Naive B cell (primary cell): ENCODE results near the gene RCAN2. TPM values are rescaled to one million over a fixed set of nuclear protein-coding genes. Genes with fewer than 3 reads are reported as not detected.

Source experiments
- ATAC-seq, 2 donors: fragments of 150-1000 bp; cut with Tn5 transposase; 2 replicates each; pipeline ENCODE4 v1.10.0; 2021; ENCODE audit warnings: low read depth in 2 of 2, mild to moderate bottlenecking in 2 of 2, moderate library complexity in 2 of 2
- DNase-seq: peaks from one replicate; pipeline ENCODE4 v3.0.0; 2022
- H3K27ac Mint-ChIP-seq, 6 donors: one replicate each; pipeline ENCODE4 v1.8.0; 2020 to 2022; ENCODE audit warnings: mild to moderate bottlenecking in 6 of 6, mixed read lengths in 6 of 6, moderate library complexity in 5 of 6, inconsistent platforms in 2 of 6
- H3K27me3 Mint-ChIP-seq, 3 donors: one replicate each; pipeline ENCODE4 v1.8.0; 2021 to 2022; ENCODE audit warnings: mixed read lengths in 3 of 3, mild to moderate bottlenecking in 1 of 3
- H3K36me3 Mint-ChIP-seq, 2 donors: one replicate each; pipeline ENCODE4 v1.8.0; 2020 to 2022; ENCODE audit warnings: mixed read lengths in 2 of 2, inconsistent platforms in 1 of 2, mild to moderate bottlenecking in 1 of 2
- H3K4me1 Mint-ChIP-seq, 3 donors: one replicate each; pipeline ENCODE4 v1.8.0; 2020 to 2022; ENCODE audit warnings: mixed read lengths in 3 of 3, inconsistent platforms in 1 of 3, mild to moderate bottlenecking in 1 of 3, moderate library complexity in 1 of 3
- H3K4me3 Mint-ChIP-seq, 8 donors: one replicate each; pipeline ENCODE4 v1.8.0; 2020 to 2022; ENCODE audit warnings: mild to moderate bottlenecking in 8 of 8, mixed read lengths in 8 of 8, moderate library complexity in 8 of 8, inconsistent platforms in 2 of 8
- H3K9me3 Mint-ChIP-seq, 7 donors: one replicate each; pipeline ENCODE4 v1.8.0; 2020 to 2022; ENCODE audit warnings: mixed read lengths in 7 of 7, mild to moderate bottlenecking in 5 of 7, inconsistent platforms in 2 of 7, moderate library complexity in 1 of 7
- polyA plus RNA-seq, 6 donors: library from polyadenylated mRNA; unstranded; fragments of 300-500 nt; fragmentation: Illumina TruSeq; gene quantifications; one replicate each; pipeline ENCODE4 v1.2.3, GENCODE V29; 2021; ENCODE audit warnings: low read depth in 6 of 6

Gene RCAN2
- polyA plus RNA-seq, 6 donors from 2014 or later, result 0.20 TPM; not detected in 5

DNA sequence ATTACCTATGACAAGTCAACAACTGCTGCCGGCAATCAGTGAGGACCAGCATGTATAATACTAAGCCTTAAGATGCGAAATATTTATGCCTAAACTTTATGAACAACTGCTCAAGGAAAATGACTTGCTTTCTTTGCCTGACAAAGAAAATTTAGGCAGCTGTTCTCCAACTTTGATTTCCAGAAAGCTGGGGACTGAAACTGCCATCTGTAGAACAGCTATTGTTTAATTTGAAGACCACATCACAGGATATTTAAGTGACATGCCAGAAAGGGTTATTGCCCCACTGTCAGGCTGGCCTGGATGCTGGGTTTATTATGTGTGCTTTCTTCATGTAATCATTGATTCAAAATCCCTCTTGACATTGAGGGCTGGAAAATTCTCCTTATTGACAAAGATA, 166.5 kb downstream of the RCAN2 start:
- no peak for ATAC-seq
- DNase-seq, result no peak
- Mint-ChIP-seq H3K36me3 (no peaks in the 10 kb centered on the region), H3K27me3 (peaks cover 6 to 16% (median 14%) of the 10 kb centered on the region in 3 donors), H3K4me1 (peaks cover 0 to 4% (median 3%) of the 10 kb centered on the region in 3 donors), H3K4me3 (no peak overlapping the region), H3K27ac (no peak overlapping the region), H3K9me3 (no peaks in the 10 kb centered on the region)

DNA sequence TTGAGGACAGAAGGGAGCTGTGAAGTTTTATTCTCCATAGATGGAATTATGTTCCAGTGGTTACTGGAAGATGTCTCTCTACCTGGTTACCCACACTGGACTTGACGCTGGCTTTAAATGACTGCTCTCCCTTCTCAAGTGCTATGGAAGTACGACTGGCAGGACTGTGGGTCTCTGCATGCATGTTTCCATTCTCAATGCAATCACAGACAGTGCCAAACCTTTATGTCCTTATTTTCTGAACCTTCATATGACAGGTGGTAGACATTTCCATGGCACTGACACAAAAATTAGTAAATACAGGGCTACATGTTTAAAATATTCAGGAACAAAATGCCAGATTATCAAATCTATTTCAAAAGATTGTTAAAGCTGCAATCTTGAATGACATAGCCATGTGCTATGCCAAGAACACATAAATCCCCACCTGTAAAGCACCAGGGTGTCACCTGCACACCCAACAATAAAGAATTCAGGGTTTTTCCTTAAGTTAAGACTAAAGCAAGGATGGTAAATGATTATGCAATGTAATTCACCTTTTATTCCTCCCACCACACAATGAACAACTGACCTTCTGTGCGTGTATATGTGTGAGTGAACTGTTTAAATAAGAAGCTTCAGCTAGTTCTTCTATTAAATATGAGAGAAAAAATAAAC, 167.2 kb downstream of the RCAN2 start:
- H3K27me3 Mint-ChIP-seq, result peaks cover 3 to 12% (median 12%) of the 10 kb centered on the region in 3 donors
- ATAC-seq, result no peak
- H3K4me3 Mint-ChIP-seq, result no peak overlapping the region
- no peak overlapping the region for H3K27ac Mint-ChIP-seq
- no peaks in the 10 kb centered on the region for H3K36me3 Mint-ChIP-seq
- DNase-seq, result no peak
- peaks cover 0 to 4% (median 3%) of the 10 kb centered on the region in 3 donors for H3K4me1 Mint-ChIP-seq
- no peaks in the 10 kb centered on the region for H3K9me3 Mint-ChIP-seq

DNA sequence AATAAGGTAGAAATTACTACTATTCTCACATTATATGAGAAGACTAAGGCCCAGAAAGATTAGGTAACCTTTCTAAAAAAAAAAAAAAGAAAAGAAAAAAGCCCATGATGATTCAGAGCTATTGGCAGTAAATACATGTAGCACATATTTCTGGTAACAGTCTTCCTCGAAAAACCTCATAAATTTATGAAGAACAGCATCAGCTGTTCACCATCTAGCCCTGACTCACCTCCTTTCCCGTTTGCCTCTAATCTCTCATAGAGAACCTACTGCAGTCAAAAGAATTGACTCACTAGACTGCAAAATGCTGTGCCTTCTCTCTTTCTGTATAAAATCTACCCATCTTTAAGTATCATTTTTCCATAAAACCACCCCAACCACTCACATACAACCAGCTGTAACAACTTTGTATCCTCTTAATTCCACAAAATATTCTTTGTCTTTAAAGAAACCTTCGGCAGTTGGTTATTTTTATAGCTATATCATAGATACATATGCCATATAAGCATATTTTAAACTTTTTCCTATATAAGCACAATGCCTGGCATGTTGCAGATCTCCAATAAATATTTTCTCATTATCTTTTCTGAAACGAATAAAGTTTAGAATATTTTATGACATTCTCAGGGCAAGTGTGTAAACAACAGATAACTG, 167.8 kb downstream of the RCAN2 start:
- Mint-ChIP-seq H3K36me3 (no peaks in the 10 kb centered on the region), H3K4me3 (no peak overlapping the region), H3K27ac (no peak overlapping the region), H3K4me1 (peaks cover 0 to 4% (median 3%) of the 10 kb centered on the region in 3 donors), H3K27me3 (peaks cover 0 to 9% (median 8%) of the 10 kb centered on the region in 3 donors), H3K9me3 (no peaks in the 10 kb centered on the region)
- DNase-seq, result no peak
- no peak for ATAC-seq

DNA sequence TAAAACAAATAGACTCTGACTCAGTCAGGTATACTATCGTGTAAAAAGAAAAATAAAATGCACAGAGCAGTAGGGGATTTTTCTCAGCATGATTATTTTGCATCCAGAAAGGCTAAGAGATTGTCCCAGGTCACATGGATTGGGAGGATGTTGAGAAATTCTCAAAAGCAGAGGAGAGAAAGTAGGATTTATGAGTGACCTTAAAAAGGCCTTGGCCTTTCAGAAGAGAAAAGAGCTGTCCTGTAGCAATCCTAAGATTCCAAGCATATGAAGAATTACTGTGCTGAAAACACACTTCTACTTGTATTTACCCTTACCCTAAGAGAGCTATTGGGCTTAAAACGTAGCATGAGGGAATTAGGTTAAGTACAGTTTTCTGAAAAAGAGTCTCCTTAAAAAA, 170.7 kb downstream of the RCAN2 start:
- H3K4me1 Mint-ChIP-seq, result no peaks in the 10 kb centered on the region
- H3K27me3 Mint-ChIP-seq, result peaks cover 0 to 4% (median 0%) of the 10 kb centered on the region in 3 donors
- H3K27ac Mint-ChIP-seq, result no peak overlapping the region
- ATAC-seq (no peak), DNase-seq (no peak)
- H3K9me3 Mint-ChIP-seq, result no peaks in the 10 kb centered on the region
- no peak overlapping the region for H3K4me3 Mint-ChIP-seq
- no peaks in the 10 kb centered on the region for H3K36me3 Mint-ChIP-seq

DNA sequence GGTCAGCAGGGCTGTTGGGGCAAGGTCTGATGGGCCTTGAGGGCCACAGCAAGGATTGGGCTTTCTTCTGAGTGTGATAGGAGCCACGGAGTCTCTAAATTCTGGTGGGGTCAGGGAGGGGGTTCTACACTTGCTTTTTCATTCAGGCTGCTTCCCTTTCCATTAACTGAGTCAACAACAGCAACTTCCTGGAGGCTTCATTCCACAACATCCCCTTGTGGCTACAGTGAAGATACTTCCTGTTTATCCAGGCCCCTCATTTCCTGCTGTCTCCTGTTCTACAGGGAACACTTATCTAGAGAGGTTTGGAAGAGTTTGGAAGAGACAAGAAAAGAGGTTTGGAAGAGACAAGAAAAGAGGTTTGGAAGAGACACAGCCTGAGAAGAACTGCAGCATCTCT, 175.7 kb downstream of the RCAN2 start:
- H3K36me3 Mint-ChIP-seq, result no peaks in the 10 kb centered on the region

DNA sequence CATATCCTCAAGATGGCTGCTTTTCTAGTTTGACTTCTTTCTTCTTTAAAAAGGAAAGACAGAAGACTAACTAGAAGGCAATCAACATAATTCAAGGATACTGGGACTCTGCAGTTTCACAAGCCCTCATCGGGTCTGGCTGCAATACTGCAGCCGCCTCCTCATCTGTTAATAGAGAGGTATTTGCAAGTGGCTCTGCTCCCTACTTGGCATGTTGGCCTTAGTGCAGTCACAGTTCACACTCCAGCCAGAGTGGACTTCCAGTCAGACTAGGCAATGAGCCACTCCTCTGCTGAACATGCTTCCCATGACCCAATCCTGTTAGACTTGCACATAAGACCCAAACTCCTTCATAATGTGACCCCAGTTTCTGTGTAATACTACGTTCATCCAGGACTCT, 178.6 kb downstream of the RCAN2 start:
- ATAC-seq (no peak), DNase-seq (no peak)
- no peak overlapping the region for H3K4me3 Mint-ChIP-seq
- peaks cover 0 to 10% (median 0%) of the 10 kb centered on the region in 3 donors for H3K27me3 Mint-ChIP-seq
- H3K4me1 Mint-ChIP-seq, result peaks cover 0 to 5% (median 0%) of the 10 kb centered on the region in 3 donors
- H3K27ac Mint-ChIP-seq, result no peak overlapping the region
- H3K9me3 Mint-ChIP-seq, result peaks cover 0 to 4% (median 0%) of the 10 kb centered on the region in 7 donors
- no peaks in the 10 kb centered on the region for H3K36me3 Mint-ChIP-seq

More for the DNA sequence above, 175.7 kb downstream of the RCAN2 start:
- peaks cover 0 to 4% (median 0%) of the 10 kb centered on the region in 7 donors for H3K9me3 Mint-ChIP-seq
- ATAC-seq, result no peak
- peaks cover 0 to 5% (median 0%) of the 10 kb centered on the region in 3 donors for H3K4me1 Mint-ChIP-seq
- H3K27ac Mint-ChIP-seq, result peak overlapping the region in 1 of 6 donors; percentile 72
- H3K27me3 Mint-ChIP-seq, result peaks cover 0 to 4% (median 0%) of the 10 kb centered on the region in 3 donors
- DNase-seq, result no peak
- no peak overlapping the region for H3K4me3 Mint-ChIP-seq

DNA sequence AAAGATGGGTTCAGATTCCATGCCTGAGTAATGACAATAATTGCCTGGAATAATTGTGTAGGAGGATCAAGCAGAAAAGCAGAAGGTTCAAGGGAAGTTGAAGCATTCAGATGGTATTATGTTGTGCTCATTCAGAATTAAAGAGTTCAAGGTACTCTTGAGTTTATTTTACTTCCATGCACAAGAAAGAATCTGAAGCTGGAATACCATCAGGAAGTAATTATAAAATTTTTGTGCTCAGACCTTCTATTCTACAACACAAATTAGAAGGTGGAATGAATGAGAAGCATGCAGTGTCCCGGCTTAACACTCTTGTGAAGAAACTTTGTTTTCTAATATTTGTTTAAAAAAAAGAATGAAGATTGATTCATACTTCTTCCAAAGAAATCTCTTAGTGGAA, 181.1 kb downstream of the RCAN2 start:
- no peak for ATAC-seq
- DNase-seq, result no peak
- Mint-ChIP-seq H3K36me3 (no peaks in the 10 kb centered on the region), H3K4me1 (peaks cover 0 to 2% (median 0%) of the 10 kb centered on the region in 3 donors), H3K9me3 (peaks cover 0 to 2% (median 0%) of the 10 kb centered on the region in 7 donors), H3K27ac (no peak overlapping the region), H3K4me3 (no peak overlapping the region), H3K27me3 (peaks cover 0 to 10% (median 4%) of the 10 kb centered on the region in 3 donors)

DNA sequence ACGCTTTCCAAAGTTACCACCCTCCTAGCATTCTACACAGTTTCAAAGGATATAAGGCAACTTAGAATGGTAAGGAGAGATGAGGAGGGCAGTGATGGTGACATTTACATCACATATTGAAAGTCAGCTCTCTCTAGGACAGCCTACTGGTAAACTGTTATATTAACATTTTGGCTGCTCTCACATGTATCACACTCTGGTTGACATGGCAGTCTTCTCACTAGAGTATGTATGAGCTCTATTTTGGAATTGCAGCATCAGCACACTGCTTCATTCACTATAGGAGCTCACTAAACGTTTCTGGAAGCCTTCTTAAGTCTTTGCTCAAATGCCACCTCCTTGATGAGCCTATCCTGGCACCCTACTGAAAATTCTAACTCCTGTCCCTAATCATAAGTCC, 184.8 kb downstream of the RCAN2 start:
- Mint-ChIP-seq H3K27me3 (peaks cover 7 to 9% (median 9%) of the 10 kb centered on the region in 3 donors), H3K36me3 (no peaks in the 10 kb centered on the region), H3K9me3 (peaks cover 0 to 6% (median 2%) of the 10 kb centered on the region in 7 donors), H3K4me1 (no peaks in the 10 kb centered on the region), H3K4me3 (no peak overlapping the region), H3K27ac (no peak overlapping the region)
- no peak for DNase-seq
- ATAC-seq, result no peak

DNA sequence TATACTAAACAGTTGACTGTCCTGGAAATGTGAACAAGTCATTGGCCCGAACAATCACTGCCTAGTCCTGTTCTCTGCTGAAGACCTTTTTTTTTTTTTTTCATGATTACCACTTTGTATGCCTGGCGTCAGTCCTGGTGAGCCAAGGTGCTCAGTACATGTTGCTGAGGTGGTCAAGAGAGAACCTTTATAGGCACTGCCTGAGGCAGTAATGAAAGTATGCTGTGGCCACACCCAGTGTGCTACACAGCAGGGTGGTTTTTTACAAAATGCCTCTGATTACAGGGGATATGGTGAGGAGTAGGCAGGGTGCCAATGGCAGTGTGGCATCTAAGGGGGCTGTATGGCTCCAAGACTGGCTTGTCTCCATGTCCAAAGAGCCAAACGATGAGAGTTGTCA, 185.4 kb downstream of the RCAN2 start:
- no peak for DNase-seq
- Mint-ChIP-seq H3K36me3 (no peaks in the 10 kb centered on the region), H3K27me3 (peaks cover 6 to 12% (median 7%) of the 10 kb centered on the region in 3 donors), H3K4me3 (no peak overlapping the region), H3K27ac (no peak overlapping the region), H3K9me3 (peaks cover 0 to 7% (median 2%) of the 10 kb centered on the region in 7 donors), H3K4me1 (no peaks in the 10 kb centered on the region)
- no peak for ATAC-seq

DNA sequence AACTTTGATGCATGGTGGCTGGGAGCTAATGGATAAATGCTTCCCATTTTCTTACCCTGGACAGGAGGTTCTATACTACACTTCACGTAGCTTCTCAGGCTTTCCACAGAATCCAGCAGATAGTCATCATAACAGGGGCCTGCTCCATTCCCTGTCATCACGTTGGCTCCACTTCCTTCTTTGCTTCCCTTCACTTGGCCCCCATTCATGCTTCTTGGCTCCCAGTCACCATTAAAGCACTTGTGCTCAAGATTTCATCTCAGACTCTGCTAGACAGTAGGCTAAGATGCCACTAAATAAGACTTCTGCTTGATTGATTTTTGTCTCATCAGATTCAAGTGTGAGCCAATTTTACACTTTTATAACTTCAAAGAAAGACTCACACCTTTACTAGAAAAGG, 186.0 kb downstream of the RCAN2 start:
- H3K27me3 Mint-ChIP-seq, result peaks cover 6 to 12% (median 7%) of the 10 kb centered on the region in 3 donors
- peaks cover 0 to 7% (median 2%) of the 10 kb centered on the region in 7 donors for H3K9me3 Mint-ChIP-seq
- no peaks in the 10 kb centered on the region for H3K36me3 Mint-ChIP-seq
- H3K27ac Mint-ChIP-seq, result peak overlapping the region in 1 of 6 donors; percentile 2
- DNase-seq (no peak), ATAC-seq (no peak)
- no peaks in the 10 kb centered on the region for H3K4me1 Mint-ChIP-seq
- no peak overlapping the region for H3K4me3 Mint-ChIP-seq

DNA sequence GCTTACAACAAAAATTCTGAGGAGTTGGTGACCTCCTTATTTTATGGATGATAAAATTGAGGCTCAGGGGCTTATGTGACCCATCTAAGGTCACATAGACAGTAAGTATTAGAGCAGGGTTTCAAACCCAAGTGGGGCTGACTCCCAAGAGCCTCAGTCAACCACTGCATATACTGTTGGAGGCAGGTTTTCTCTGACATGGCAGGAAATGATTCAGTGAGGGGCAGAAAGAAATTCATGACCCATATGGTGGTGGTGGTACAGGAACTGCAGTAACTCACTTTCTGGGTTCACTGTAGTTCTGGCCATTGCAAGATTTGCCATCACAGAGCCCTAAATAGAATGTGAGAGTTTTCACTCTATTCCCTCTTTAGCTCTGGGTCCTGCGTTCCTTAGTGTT, 188.4 kb downstream of the RCAN2 start:
- H3K4me1 Mint-ChIP-seq, result no peaks in the 10 kb centered on the region
- H3K27ac Mint-ChIP-seq, result no peak overlapping the region
- no peaks in the 10 kb centered on the region for H3K36me3 Mint-ChIP-seq
- H3K4me3 Mint-ChIP-seq, result no peak overlapping the region
- H3K27me3 Mint-ChIP-seq, result peaks cover 3 to 12% (median 12%) of the 10 kb centered on the region in 3 donors
- ATAC-seq, result no peak
- H3K9me3 Mint-ChIP-seq, result peaks cover 0 to 7% (median 2%) of the 10 kb centered on the region in 7 donors
- no peak for DNase-seq

DNA sequence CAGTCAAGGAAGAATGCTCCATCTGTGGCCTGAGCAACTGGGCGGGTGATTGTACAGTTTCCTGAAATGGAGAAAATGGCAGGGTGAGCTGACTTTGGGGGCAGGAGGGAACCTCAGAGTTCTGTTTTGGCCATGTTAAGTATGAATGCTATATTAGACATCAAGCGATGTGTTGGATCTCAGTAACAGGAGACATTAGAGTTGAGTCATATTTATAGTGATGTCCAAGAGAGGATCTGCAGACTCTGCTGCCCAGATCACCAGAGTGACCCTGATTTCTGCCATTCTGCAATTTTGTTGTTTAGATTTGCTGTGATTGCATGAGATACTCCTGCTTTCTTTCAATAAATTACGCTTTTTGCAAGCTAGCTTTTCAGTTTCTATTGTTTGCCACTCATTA, 189.1 kb downstream of the RCAN2 start:
- H3K36me3 Mint-ChIP-seq, result no peaks in the 10 kb centered on the region
- no peak overlapping the region for H3K4me3 Mint-ChIP-seq
- H3K27ac Mint-ChIP-seq, result no peak overlapping the region
- peaks cover 0 to 7% (median 2%) of the 10 kb centered on the region in 7 donors for H3K9me3 Mint-ChIP-seq
- DNase-seq (no peak), ATAC-seq (no peak)
- H3K27me3 Mint-ChIP-seq, result peaks cover 3 to 12% (median 12%) of the 10 kb centered on the region in 3 donors
- H3K4me1 Mint-ChIP-seq, result no peaks in the 10 kb centered on the region

DNA sequence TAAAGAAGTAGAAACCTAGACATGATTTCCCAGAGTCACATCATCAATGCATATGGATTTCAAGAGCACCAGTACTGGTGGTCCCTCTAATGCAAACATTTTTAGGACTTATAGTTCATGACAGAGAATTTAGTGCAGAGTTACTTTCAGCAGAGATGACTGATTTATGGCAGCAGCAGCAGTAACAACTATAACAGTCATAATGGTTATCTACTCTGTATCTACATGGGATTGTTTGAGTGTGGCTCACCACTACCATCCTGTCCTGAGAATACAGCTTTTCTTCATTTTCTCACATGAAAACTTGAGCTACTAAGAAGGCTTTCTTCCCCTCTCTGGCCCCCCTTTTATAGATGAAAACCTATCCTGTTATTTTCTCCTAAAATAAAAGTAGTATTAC, 192.0 kb downstream of the RCAN2 start:
- Mint-ChIP-seq H3K9me3 (peaks cover 0 to 15% (median 2%) of the 10 kb centered on the region in 7 donors), H3K27me3 (peaks cover 16 to 22% (median 20%) of the 10 kb centered on the region in 3 donors), H3K4me1 (no peaks in the 10 kb centered on the region), H3K36me3 (peaks cover 0 to 8% of the 10 kb centered on the region in 2 donors), H3K4me3 (no peak overlapping the region), H3K27ac (no peak overlapping the region)
- DNase-seq, result no peak
- ATAC-seq, result no peak

DNA sequence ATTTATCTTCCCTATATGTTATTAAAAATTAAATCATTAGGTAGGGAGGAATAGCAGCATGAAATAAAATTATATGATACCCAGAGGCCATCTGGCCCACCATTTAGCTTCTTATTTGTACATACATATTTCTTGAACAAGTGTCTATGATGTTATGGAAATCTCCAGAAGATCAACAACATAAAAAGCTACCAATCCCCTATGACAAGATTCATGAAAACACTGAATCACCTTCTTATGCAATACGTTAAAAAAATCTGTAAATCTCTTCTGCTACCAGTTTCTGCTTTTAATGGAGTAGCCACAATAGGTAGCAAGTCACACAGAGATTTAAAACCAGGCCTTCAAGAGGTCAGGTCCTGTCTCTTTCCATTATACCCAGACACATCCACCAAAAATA, 194.7 kb downstream of the RCAN2 start:
- no peak for ATAC-seq
- no peaks in the 10 kb centered on the region for H3K4me1 Mint-ChIP-seq
- H3K27ac Mint-ChIP-seq, result no peak overlapping the region

More for the DNA sequence above, 194.7 kb downstream of the RCAN2 start:
- Mint-ChIP-seq H3K4me3 (no peak overlapping the region), H3K9me3 (peaks cover 0 to 11% (median 2%) of the 10 kb centered on the region in 7 donors), H3K27me3 (peaks cover 16 to 29% (median 17%) of the 10 kb centered on the region in 3 donors), H3K36me3 (peaks cover 0 to 8% of the 10 kb centered on the region in 2 donors)
- DNase-seq, result no peak
